K562 (cell line): ENCODE results near the gene OTOG. TPM values are rescaled to one million over a fixed set of nuclear protein-coding genes. Genes with fewer than 3 reads are reported as not detected.

Experiments
- BDP1 ChIP-seq: IDR thresholded peaks from 3 replicates; pipeline ENCODE4 v1.6.1; 2011; ENCODE audit not compliant: insufficient read length, insufficient read depth
- E2F3 ChIP-seq: fragments of 250-450 bp; sonication (Bioruptor Pico); IDR thresholded peaks from 2 replicates; pipeline ENCODE4 v1.4.0; 2020; ENCODE audit warnings: mild to moderate bottlenecking
- HNRNPLL ChIP-seq: fragments of 200-400 bp; formaldehyde crosslinking; IDR thresholded peaks from 2 replicates; pipeline ENCODE4 v1.6.1; 2017; ENCODE audit warnings: low read length, low read depth, mild to moderate bottlenecking; ENCODE audit not compliant: poor library complexity, severe bottlenecking
- MCM3 ChIP-seq: fragments of 450-650 bp; IDR thresholded peaks from 2 replicates; pipeline ENCODE4 v1.6.1; 2016
- MEIS2 ChIP-seq: fragments of 450-650 bp; IDR thresholded peaks from 2 replicates; pipeline ENCODE4 v1.6.1; 2014; ENCODE audit warnings: mild to moderate bottlenecking; ENCODE audit not compliant: partially characterized antibody
- NR2C2 ChIP-seq, 2 experiments: fragments of 200-800 bp in 1 of 2; sonication (Bioruptor generic) in 1 of 2; sonication (generic) in 1 of 2; formaldehyde crosslinking in 1 of 2; IDR thresholded peaks; 2 replicates each; pipeline versions ENCODE4 v1.6.1 to v1.8.0; 2016 to 2022; ENCODE audit warnings: mild to moderate bottlenecking in 1 of 2, missing compliant biosample characterization in 1 of 2, missing genetic modification characterization in 1 of 2, missing genetic modification reagents in 1 of 2
- ZNF239 ChIP-seq: fragments of 250-450 bp; sonication (Bioruptor Pico); IDR thresholded peaks from 2 replicates; pipeline ENCODE4 v1.4.0; 2020; ENCODE audit warnings: mild to moderate bottlenecking
- ZNF316 ChIP-seq: fragments of 450-650 bp; IDR thresholded peaks from 2 replicates; pipeline ENCODE4 v1.6.1; 2016
- ZNF79 ChIP-seq: fragments of 250-450 bp; sonication (Bioruptor Pico); IDR thresholded peaks from 2 replicates; pipeline ENCODE4 v1.4.0; 2020; ENCODE audit warnings: low read depth, mild to moderate bottlenecking, moderate library complexity
- polyA plus RNA-seq, 8 experiments: library from polyadenylated mRNA; depleted of rRNA in 4 of 8; stranded (reverse) in 5 of 8; unstranded in 3 of 8; fragments of >200 nt; fragmentation: Nextera tagmentation in 2 of 8; fragmentation: Illumina TruSeq in 1 of 8; extraction: Ambion mirVana in 2 of 8; extraction: Trizol in 1 of 8; gene quantifications; 2 replicates each; pipeline versions ENCODE4 v1.2.1 to v1.2.3, GENCODE V29; 2011 to 2014; ENCODE audit warnings: inconsistent platforms in 1 of 8, missing spikeins in 1 of 8
- total RNA-seq, 7 experiments: library from RNA; depleted of rRNA in 6 of 7; stranded (reverse); fragments of >200 nt in 6 of 7; fragmentation: Illumina TruSeq in 2 of 7; extraction: Trizol in 2 of 7; gene quantifications; 2 replicates each; pipeline versions ENCODE4 v1.2.1 to v1.2.3, GENCODE V29; 2011 to 2021; ENCODE audit warnings: low replicate concordance in 1 of 7
- TF ChIP-seq, protein P1 (sequence below): fragments of 250-450 bp; sonication (Bioruptor Pico); IDR thresholded peaks from 2 replicates; pipeline ENCODE4 v1.6.1; 2021; ENCODE audit warnings: mild to moderate bottlenecking
- TF ChIP-seq, protein P2 (sequence below): sonication (generic); formaldehyde crosslinking; IDR thresholded peaks from 2 replicates; pipeline ENCODE4 v1.8.0; 2022; ENCODE audit warnings: mild to moderate bottlenecking, missing genetic modification reagents
- TF ChIP-seq, protein P3 (sequence below), 2 experiments: fragments of 450-650 bp; IDR thresholded peaks; 2 replicates each; pipeline ENCODE4 v1.6.1; 2016; ENCODE audit warnings: mild to moderate bottlenecking in 2 of 2, borderline replicate concordance in 1 of 2, low read depth in 1 of 2, moderate library complexity in 1 of 2

Gene OTOG
- total and polyA plus RNA-seq, 9 of the 15 experiments (the other 6 are each of a cell fraction or from before 2014, with no cell fraction given): not detected

DNA sequence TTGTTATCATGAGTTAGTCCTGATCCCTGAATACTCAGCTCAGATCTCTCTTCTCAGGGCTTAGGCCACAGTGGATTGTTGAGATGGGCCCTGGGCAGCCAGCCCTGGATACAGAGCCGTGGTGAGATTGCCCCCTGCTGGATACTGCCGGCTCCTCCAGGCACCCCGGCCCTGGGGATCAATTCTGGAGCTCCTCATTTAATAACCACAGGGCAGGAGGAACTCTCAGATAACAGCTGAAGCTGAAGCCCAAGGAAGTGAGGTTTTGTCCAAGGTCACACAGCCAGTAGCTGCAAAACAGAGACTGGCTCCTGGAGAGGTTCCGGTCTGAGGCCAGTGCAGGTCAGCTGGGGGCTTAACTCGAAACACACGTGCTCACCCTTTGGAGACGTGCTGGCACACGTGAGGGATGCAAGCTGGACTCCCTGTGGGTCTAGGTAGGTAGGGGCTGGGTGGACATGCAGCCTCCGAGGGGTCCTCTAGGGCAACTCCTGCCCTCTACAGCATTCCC lies 18.8 kb upstream of the OTOG start (continued):
- TF ChIP-seq NR2C2 (CRISPR knock-in tag; IDR thresholded peaks at IDR 0.05): no peak
- no peak for TF ChIP-seq NR2C2 (tag; IDR thresholded peaks at IDR 0.05)
- no peak for TF ChIP-seq BDP1
- TF ChIP-seq MCM3: no peak
- no peak for TF ChIP-seq ZNF79 (CRISPR knock-in tag)
- no peak for TF ChIP-seq MEIS2
- TF ChIP-seq E2F3 (CRISPR knock-in tag): no peak
- TF ChIP-seq, protein P1, sequence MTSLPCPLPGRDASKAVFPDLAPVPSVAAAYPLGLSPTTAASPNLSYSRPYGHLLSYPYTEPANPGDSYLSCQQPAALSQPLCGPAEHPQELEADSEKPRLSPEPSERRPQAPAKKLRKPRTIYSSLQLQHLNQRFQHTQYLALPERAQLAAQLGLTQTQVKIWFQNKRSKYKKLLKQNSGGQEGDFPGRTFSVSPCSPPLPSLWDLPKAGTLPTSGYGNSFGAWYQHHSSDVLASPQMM (CRISPR knock-in tag): no peak
- no peak for TF ChIP-seq ZNF316
- TF ChIP-seq, protein P2, sequence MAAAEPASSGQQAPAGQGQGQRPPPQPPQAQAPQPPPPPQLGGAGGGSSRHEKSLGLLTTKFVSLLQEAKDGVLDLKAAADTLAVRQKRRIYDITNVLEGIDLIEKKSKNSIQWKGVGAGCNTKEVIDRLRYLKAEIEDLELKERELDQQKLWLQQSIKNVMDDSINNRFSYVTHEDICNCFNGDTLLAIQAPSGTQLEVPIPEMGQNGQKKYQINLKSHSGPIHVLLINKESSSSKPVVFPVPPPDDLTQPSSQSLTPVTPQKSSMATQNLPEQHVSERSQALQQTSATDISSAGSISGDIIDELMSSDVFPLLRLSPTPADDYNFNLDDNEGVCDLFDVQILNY: no peak
- TF ChIP-seq ZNF239 (CRISPR knock-in tag): no peak
- TF ChIP-seq, protein P3, sequence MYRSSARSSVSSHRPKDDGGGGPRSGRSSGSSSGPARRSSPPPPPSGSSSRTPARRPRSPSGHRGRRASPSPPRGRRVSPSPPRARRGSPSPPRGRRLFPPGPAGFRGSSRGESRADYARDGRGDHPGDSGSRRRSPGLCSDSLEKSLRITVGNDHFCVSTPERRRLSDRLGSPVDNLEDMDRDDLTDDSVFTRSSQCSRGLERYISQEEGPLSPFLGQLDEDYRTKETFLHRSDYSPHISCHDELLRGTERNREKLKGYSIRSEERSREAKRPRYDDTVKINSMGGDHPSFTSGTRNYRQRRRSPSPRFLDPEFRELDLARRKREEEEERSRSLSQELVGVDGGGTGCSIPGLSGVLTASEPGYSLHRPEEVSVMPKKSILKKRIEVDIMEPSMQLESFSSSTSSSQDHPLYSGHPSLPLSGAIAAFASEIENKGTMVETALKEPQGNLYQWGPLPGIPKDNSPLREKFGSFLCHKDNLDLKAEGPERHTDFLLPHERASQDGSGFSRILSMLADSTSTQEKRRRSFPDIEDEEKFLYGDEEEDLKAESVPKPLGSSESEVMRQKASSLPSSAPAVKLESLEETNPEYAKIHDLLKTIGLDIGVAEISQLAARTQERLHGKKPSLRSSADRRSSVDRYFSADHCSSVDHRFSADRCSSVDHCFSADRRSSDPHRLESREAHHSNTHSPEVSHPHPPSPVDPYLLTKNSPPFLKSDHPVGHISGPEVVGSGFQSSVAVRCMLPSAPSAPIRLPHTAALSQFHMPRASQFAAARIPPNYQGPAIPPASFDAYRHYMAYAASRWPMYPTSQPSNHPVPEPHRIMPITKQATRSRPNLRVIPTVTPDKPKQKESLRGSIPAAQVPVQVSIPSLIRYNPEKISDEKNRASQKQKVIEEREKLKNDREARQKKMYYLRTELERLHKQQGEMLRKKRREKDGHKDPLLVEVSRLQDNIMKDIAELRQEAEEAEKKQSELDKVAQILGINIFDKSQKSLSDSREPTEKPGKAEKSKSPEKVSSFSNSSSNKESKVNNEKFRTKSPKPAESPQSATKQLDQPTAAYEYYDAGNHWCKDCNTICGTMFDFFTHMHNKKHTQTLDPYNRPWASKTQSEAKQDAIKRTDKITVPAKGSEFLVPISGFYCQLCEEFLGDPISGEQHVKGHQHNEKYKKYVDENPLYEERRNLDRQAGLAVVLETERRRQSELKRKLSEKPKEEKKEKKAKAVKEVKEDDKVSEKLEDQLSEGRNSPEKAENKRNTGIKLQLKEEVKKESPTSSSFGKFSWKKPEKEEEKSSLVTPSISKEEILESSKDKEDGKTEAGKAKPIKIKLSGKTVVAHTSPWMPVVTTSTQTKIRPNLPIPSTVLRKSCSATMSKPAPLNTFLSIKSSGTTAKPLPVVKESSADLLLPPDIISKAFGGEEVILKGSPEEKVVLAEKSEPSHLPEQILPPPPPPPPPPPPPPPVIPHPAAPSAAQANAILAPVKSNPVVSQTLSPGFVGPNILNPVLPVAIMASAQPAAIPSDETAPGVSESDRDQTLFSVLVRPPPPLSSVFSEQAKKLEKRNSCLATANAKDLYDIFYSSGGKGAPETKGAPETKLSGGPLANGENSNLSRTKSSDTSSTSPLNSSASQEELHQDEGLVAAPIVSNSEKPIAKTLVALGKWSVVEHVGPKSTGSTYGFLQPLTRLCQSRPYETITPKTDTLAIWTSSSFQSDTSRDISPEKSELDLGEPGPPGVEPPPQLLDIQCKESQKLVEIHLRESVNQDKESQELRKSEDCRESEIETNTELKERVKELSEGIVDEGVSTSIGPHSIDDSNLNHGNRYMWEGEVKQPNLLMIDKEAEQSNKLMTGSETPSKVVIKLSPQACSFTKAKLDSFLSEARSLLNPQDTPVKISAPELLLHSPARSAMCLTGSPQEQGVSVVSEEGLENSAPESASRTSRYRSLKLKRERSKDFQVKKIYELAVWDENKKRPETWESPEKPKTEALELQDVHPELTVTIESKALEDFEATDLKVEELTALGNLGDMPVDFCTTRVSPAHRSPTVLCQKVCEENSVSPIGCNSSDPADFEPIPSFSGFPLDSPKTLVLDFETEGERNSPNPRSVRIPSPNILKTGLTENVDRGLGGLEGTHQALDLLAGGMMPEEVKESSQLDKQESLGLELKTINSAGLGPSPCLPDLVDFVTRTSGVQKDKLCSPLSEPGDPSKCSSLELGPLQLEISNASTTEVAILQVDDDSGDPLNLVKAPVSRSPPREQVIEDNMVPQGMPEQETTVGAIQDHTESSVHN (IDR thresholded peaks at IDR 0.05; ENCODE audit: borderline replicate concordance in 1 of 2, low read depth in 1 of 2): no peak
- no peak for TF ChIP-seq HNRNPLL
